Fibroblast of lung (primary cell): ENCODE measurements around the gene MS4A4A. TPM values are rescaled to one million over a fixed set of nuclear protein-coding genes. Genes with fewer than 3 reads are reported as not detected.
"Not testable (repeated sequence)": the region's sequence is repeated elsewhere in the genome, so short reads cannot be mapped to it uniquely, and the experiment has no call there.

ENCODE experiments used
- DNase-seq, 2 donors: peaks; one replicate each; pipeline versions ENCODE4 v3.0.0 to v3.0.0-alpha.2; 2010; ENCODE audit warnings: low read depth in 2 of 2
- H2AFZ ChIP-seq: 2 replicates; pipeline ENCODE4 v1.5.1; 2012; ENCODE audit warnings: low read length, control low read depth, inconsistent platforms
- H3K27ac ChIP-seq: 2 replicates; pipeline ENCODE4 v1.5.1; 2011; ENCODE audit warnings: low read length, control low read depth; ENCODE audit not compliant: insufficient read depth
- H3K27me3 ChIP-seq: 2 replicates; pipeline ENCODE4 v1.5.1; 2011; ENCODE audit warnings: mild to moderate bottlenecking, low read length; ENCODE audit not compliant: control insufficient read depth, insufficient read depth
- H3K36me3 ChIP-seq: 2 replicates; pipeline ENCODE4 v1.5.1; 2011; ENCODE audit warnings: low read length; ENCODE audit not compliant: control insufficient read depth, insufficient read depth
- H3K4me1 ChIP-seq: 2 replicates; pipeline ENCODE4 v1.5.1; 2011; ENCODE audit warnings: low read length; ENCODE audit not compliant: control insufficient read depth, insufficient read depth; ENCODE audit errors: extremely low read depth
- H3K4me2 ChIP-seq: 2 replicates; pipeline ENCODE4 v1.5.1; 2011; ENCODE audit warnings: low read length, control low read depth; ENCODE audit not compliant: insufficient read depth; ENCODE audit errors: extremely low read depth
- H3K4me3 ChIP-seq, 4 experiments: fragments of 200-600 bp in 1 of 4; sonication (generic) in 1 of 4; replicated peaks in 1 of 4; 2 replicates each; pipeline ENCODE4 v1.5.1; 2011 to 2016; ENCODE audit warnings: low read length in 4 of 4, low read depth in 3 of 4, mild to moderate bottlenecking in 3 of 4, control low read depth in 2 of 4, inconsistent platforms in 1 of 4, mixed read lengths in 1 of 4; ENCODE audit not compliant: insufficient read depth in 1 of 4; ENCODE audit errors: control extremely low read depth in 1 of 4
- H3K79me2 ChIP-seq: 2 replicates; pipeline ENCODE4 v1.5.1; 2012; ENCODE audit warnings: mild to moderate bottlenecking, low read length, inconsistent platforms; ENCODE audit not compliant: control insufficient read depth, insufficient read depth
- H3K9ac ChIP-seq: 2 replicates; pipeline ENCODE4 v1.5.1; 2011; ENCODE audit warnings: mild to moderate bottlenecking, low read length, control low read depth; ENCODE audit not compliant: insufficient read depth
- H3K9me3 ChIP-seq: 2 replicates; pipeline ENCODE4 v1.5.1; 2012; ENCODE audit warnings: low read depth, low read length; ENCODE audit not compliant: control insufficient read depth, insufficient read depth
- H4K20me1 ChIP-seq: 2 replicates; pipeline ENCODE4 v1.5.1; 2011; ENCODE audit warnings: low read length; ENCODE audit not compliant: control insufficient read depth, insufficient read depth; ENCODE audit errors: extremely low read depth
- CTCF ChIP-seq, 2 donors: IDR thresholded peaks in 1 of 2; conservative IDR thresholded peaks in 1 of 2; 1 replicate in 1 of 2; 2 replicates in 1 of 2; pipeline ENCODE4 v1.5.1; 2011 to 2012; ENCODE audit warnings: low read length in 2 of 2, control low read depth in 1 of 2, inconsistent platforms in 1 of 2, low read depth in 1 of 2, mild to moderate bottlenecking in 1 of 2
- EZH2 ChIP-seq: IDR thresholded peaks from 2 replicates; pipeline ENCODE4 v1.5.1; 2012; ENCODE audit warnings: low read length, control low read depth, mild to moderate bottlenecking; ENCODE audit errors: missing control alignments
- polyA plus RNA-seq, 2 donors: library from polyadenylated mRNA; depleted of rRNA in 1 of 2; stranded (reverse) in 1 of 2; unstranded in 1 of 2; fragments of >200 nt; gene quantifications; 2 replicates each; pipeline ENCODE4 v1.2.1, GENCODE V29; 2011 to 2012; ENCODE audit warnings: missing spikeins in 1 of 2
- total RNA-seq: library from RNA; depleted of rRNA; stranded (reverse); fragments of >200 nt; gene quantifications from 2 replicates; pipeline ENCODE4 v1.2.1, GENCODE V29; 2014

MS4A4A gene
- total and polyA plus RNA-seq, 2 donors (not counting 1 experiment from before 2014, with no cell fraction given): not detected

GRCh38 chr11:60288531-60288930 lies 8.1 kb downstream of the MS4A4A start:
- H3K27ac ChIP-seq: no peak overlapping the region
- no peaks in the 10 kb centered on the region for H3K79me2 ChIP-seq
- no peaks in the 10 kb centered on the region for H3K4me1 ChIP-seq
- H3K4me2 ChIP-seq: no peak overlapping the region
- H3K4me3 ChIP-seq: no peak overlapping the region
- DNase-seq: no peak
- TF ChIP-seq EZH2: no peak
- no peak for TF ChIP-seq CTCF (conservative IDR thresholded peaks at IDR 0.05 in 1 of 2, IDR thresholded peaks at IDR 0.05 in 1 of 2; ENCODE audit: low read depth in 1 of 2, low read length in 2 of 2)
- H3K9me3 ChIP-seq: no peaks in the 10 kb centered on the region
- no peaks in the 10 kb centered on the region for H4K20me1 ChIP-seq
- H3K27me3 ChIP-seq: no peaks in the 10 kb centered on the region
- no peak overlapping the region for H3K9ac ChIP-seq
- no peaks in the 10 kb centered on the region for H3K36me3 ChIP-seq
- H2AFZ ChIP-seq: no peak overlapping the region

DNA sequence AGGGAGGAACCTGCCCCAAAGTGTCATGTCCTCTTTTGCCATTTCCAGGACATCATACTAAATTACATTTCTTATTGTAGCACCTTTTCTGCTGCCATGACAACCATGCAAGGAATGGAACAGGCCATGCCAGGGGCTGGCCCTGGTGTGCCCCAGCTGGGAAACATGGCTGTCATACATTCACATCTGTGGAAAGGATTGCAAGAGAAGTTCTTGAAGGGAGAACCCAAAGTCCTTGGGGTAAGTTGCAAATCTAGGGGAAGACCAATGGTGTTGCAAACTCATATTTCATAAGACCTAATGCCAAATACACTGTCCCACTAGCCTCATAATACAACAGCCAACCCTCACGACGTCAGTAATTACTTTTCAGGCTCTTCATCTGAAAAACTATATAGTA lies 11.7 kb downstream of the MS4A4A start:
- no peaks in the 10 kb centered on the region for H3K4me1 ChIP-seq
- no peaks in the 10 kb centered on the region for H3K9me3 ChIP-seq
- H3K4me3 ChIP-seq: no peak overlapping the region
- no peak overlapping the region for H2AFZ ChIP-seq
- H3K4me2 ChIP-seq: no peak overlapping the region
- no peak overlapping the region for H3K9ac ChIP-seq
- H3K27me3 ChIP-seq: no peaks in the 10 kb centered on the region
- no peaks in the 10 kb centered on the region for H4K20me1 ChIP-seq
- DNase-seq: no peak
- H3K27ac ChIP-seq: no peak overlapping the region
- no peaks in the 10 kb centered on the region for H3K36me3 ChIP-seq
- no peaks in the 10 kb centered on the region for H3K79me2 ChIP-seq
- TF ChIP-seq EZH2 (no peak), CTCF (conservative IDR thresholded peaks at IDR 0.05 in 1 of 2, IDR thresholded peaks at IDR 0.05 in 1 of 2; ENCODE audit: low read depth in 1 of 2, low read length in 2 of 2) (no peak)

DNA sequence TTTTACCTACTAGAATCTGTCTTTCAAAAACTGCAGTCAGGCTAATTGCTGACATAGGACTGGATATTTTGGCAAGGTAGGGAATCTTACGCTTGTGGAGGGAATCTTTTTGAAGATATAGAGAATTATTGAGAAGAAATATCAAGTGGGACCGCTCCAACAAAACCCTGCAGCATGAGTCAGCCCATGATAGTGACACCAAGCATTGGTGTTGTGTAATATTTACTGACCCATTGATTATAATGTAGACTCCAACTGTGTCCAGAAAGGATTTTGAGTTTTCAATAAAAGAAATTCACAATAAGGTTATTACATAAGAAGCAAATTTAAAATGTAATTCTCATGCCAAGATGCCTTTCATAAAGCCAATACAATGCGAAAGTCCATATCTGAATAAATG lies 20.7 kb downstream of the MS4A4A start:
- Histone ChIP-seq H3K4me3 (no peak overlapping the region), H3K27me3 (no peaks in the 10 kb centered on the region), H3K27ac (no peak overlapping the region), H3K9me3 (no peaks in the 10 kb centered on the region), H3K79me2 (no peaks in the 10 kb centered on the region), H3K4me1 (no peaks in the 10 kb centered on the region), H3K4me2 (no peak overlapping the region), H3K36me3 (no peaks in the 10 kb centered on the region), H2AFZ (no peak overlapping the region), H3K9ac (no peak overlapping the region), H4K20me1 (no peaks in the 10 kb centered on the region)
- no peak for DNase-seq
- TF ChIP-seq EZH2: no peak
- no peak for TF ChIP-seq CTCF (conservative IDR thresholded peaks at IDR 0.05 in 1 of 2, IDR thresholded peaks at IDR 0.05 in 1 of 2; ENCODE audit: low read depth in 1 of 2, low read length in 2 of 2)

DNA sequence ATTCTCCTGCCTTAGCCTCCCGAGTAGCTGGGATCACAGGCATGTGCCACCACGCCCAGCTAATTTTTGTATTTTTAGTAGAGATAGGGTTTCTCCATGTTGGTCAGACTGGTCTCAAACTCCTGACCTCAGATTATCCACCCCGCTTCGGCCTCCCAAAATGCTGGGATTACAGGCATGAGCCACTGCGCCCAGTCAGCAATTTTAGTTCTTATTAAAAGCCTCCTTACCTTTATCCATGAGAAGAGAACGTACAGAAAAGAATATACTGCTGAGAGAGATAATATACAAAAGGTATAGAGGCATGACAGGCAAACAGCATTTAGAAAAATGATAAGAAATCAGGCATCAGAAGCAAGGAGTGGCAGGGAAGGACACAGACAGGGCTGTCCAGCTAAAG lies 21.4 kb downstream of the MS4A4A start:
- not testable (repeated sequence) for DNase-seq, H3K4me3 ChIP-seq, H3K4me1 ChIP-seq

More for the DNA sequence above, 21.4 kb downstream of the MS4A4A start:
- not testable (repeated sequence) for H3K27ac ChIP-seq, H3K36me3 ChIP-seq, H3K79me2 ChIP-seq, H4K20me1 ChIP-seq, H3K27me3 ChIP-seq, H3K9ac ChIP-seq, H2AFZ ChIP-seq, H3K9me3 ChIP-seq, H3K4me2 ChIP-seq
